Gastroesophageal sphincter (tissue), 4 donors: ENCODE measurements around the gene PLA2G2F. TPM values are rescaled to one million over a fixed set of nuclear protein-coding genes. Genes with fewer than 3 reads are reported as not detected.

Experiments
- ATAC-seq: fragments of 150-250 bp; one replicate; pipeline ENCODE4 v1.9.1; 2016; ENCODE audit warnings: mild to moderate bottlenecking, moderate library complexity
- H3K27ac ChIP-seq, 4 donors: fragments of 200-600 bp; sonication (generic) in 3 of 4; 1 replicate in 3 of 4; 2 replicates in 1 of 4; pipeline ENCODE4 v1.5.1; 2016 to 2019
- H3K27me3 ChIP-seq: fragments of 200-600 bp; sonication (generic); one replicate; pipeline ENCODE4 v1.5.1; 2019
- H3K36me3 ChIP-seq, 2 donors: fragments of 200-600 bp; sonication (generic); one replicate each; pipeline ENCODE4 v1.5.1; 2019; ENCODE audit warnings: control low read depth in 1 of 2
- H3K4me1 ChIP-seq, 3 donors: fragments of 200-600 bp; sonication (generic); 1 replicate in 2 of 3; 2 replicates in 1 of 3; pipeline ENCODE4 v1.5.1; 2016 to 2019; ENCODE audit warnings: control low read depth in 2 of 3
- H3K4me3 ChIP-seq, 2 donors: fragments of 200-600 bp; sonication (generic); one replicate each; pipeline ENCODE4 v1.5.1; 2019; ENCODE audit warnings: mild to moderate bottlenecking in 1 of 2, moderate library complexity in 1 of 2
- H3K9me3 ChIP-seq, 3 donors: fragments of 200-600 bp; sonication (generic); one replicate each; pipeline ENCODE4 v1.5.1; 2017 to 2019; ENCODE audit warnings: control low read depth in 2 of 3
- EP300 ChIP-seq: sonication (generic); formaldehyde crosslinking; IDR thresholded peaks from one replicate; pipeline ENCODE4 v1.6.1; 2017; ENCODE audit warnings: antibody characterized with exemption, mild to moderate bottlenecking
- POLR2A ChIP-seq, 2 donors: fragments of 450-650 bp; IDR thresholded peaks; one replicate each; pipeline ENCODE4 v1.6.1; 2017; ENCODE audit warnings: antibody characterized with exemption in 2 of 2, mild to moderate bottlenecking in 2 of 2, moderate library complexity in 1 of 2
- POLR2AphosphoS5 ChIP-seq: sonication (generic); formaldehyde crosslinking; IDR thresholded peaks from one replicate; pipeline ENCODE4 v1.6.1; 2017; ENCODE audit warnings: antibody characterized with exemption
- WGBS, 2 donors: methylation state at CpG; one replicate each; pipeline ENCODE4 v1.1.5; 2018; ENCODE audit warnings: low coverage in 1 of 2; 5-methylcytosine and 5-hydroxymethylcytosine counted together
- total RNA-seq, 4 donors: library from RNA; depleted of rRNA; stranded (reverse); fragments of >200 nt; gene quantifications; one replicate each; pipeline ENCODE4 v1.1.0, GENCODE V29; 2016
- TF ChIP-seq, protein P1 (sequence below), 4 experiments: fragments of 200-600 bp in 2 of 4; fragments of 450-650 bp in 2 of 4; sonication (generic) in 1 of 4; IDR thresholded peaks; one replicate each; pipeline ENCODE4 v1.5.1; 2017 to 2019; ENCODE audit warnings: antibody characterized with exemption in 4 of 4, mild to moderate bottlenecking in 2 of 4, moderate library complexity in 2 of 4

The PLA2G2F gene, protein sequence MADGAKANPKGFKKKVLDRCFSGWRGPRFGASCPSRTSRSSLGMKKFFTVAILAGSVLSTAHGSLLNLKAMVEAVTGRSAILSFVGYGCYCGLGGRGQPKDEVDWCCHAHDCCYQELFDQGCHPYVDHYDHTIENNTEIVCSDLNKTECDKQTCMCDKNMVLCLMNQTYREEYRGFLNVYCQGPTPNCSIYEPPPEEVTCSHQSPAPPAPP
- total RNA-seq: not detected

DNA sequence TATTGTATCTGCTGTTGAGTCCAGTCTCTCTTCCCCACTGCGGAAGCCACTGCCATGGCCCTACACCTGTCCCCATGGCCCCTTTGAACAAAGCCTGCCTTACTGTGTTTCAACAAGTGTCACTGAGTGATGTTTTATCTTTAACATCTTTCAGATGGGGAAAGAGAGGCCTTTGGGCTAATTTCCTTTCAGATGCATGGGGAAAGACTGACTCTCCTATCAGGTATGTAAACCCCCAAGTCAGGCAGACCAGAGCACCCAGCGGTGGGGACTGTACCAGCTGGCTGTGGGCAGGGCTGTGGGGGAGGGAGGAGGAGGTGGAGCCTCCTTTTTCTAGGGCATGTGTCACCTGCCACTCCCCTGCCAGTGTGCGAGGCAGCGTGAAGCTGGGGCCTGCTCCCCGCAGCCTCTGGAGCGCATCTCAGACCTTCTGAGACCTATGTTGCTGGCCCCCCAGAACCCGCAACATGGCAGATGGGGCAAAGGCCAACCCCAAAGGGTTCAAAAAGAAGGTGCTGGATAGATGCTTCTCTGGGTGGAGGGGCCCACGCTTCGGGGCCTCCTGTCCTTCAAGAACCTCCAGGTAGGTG is at the start of gene PLA2G2F:
TSS of gene PLA2G2F (plus strand) at position 363 of the 590 bp plus-strand sequence. CDS start at position 468, 105 bp downstream.
- Histone ChIP-seq H3K27me3 (peaks cover 36% of the 10 kb centered on the region), H3K9me3 (no peaks in the 10 kb centered on the region), H3K27ac (no peak within 1 kb of the TSS), H3K36me3 (no peaks in the 10 kb centered on the region), H3K4me3 (no peak within 1 kb of the TSS), H3K4me1 (no peaks in the 10 kb centered on the region)
- whole genome bisulfite sequencing, 2 donors: 87 to 100% methylated on average over 1 to 3 of the region's 9 CpGs
- TF ChIP-seq POLR2A (IDR thresholded peaks at IDR 0.05) (no peak), EP300 (no peak), POLR2AphosphoS5 (no peak)
- TF ChIP-seq, protein P1, sequence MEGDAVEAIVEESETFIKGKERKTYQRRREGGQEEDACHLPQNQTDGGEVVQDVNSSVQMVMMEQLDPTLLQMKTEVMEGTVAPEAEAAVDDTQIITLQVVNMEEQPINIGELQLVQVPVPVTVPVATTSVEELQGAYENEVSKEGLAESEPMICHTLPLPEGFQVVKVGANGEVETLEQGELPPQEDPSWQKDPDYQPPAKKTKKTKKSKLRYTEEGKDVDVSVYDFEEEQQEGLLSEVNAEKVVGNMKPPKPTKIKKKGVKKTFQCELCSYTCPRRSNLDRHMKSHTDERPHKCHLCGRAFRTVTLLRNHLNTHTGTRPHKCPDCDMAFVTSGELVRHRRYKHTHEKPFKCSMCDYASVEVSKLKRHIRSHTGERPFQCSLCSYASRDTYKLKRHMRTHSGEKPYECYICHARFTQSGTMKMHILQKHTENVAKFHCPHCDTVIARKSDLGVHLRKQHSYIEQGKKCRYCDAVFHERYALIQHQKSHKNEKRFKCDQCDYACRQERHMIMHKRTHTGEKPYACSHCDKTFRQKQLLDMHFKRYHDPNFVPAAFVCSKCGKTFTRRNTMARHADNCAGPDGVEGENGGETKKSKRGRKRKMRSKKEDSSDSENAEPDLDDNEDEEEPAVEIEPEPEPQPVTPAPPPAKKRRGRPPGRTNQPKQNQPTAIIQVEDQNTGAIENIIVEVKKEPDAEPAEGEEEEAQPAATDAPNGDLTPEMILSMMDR (IDR thresholded peaks at IDR 0.05): no peak
- no peak for ATAC-seq

DNA sequence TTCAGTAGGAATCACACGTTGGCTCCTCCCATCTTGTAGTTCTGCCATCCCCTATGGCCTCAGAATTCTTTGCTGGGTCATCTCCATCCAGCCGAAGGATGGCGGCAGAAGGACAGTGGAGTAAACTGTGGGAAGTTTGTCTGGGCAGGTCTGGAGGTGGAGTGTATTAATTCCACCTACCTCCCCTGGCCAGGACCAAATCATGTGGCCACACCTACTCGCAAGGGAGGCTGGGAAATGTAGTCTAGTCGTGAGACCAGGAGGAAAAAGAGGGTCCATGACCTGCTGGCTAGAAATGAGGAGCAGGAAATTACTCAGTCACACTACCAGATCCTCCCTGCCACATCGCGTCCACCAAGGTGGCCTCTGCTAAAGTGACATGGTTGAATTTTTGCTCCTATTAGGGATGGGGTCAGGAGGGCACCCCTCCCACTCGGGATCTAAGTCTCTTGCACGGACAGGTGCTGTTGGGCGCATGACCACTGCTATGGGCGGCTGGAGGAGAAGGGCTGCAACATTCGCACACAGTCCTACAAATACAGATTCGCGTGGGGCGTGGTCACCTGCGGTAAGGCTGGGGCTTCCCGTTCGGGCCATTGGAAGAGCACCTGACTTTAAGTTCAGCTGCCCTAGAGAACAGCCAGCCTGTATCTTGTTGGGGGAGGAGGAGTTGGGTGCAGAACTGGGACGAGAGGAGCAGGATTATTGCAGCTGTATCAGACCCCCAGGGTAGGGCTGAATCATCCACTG is 49.6 kb upstream of the PLA2G2F start:
- H3K4me3 ChIP-seq: no peak overlapping the region
- peaks cover 0 to 44% of the 10 kb centered on the region in 2 donors for H3K36me3 ChIP-seq
- no peaks in the 10 kb centered on the region for H3K27me3 ChIP-seq
- no peak for ATAC-seq
- H3K9me3 ChIP-seq: no peaks in the 10 kb centered on the region
- peaks cover 0 to 19% (median 0%) of the 10 kb centered on the region in 3 donors for H3K4me1 ChIP-seq
- no peak overlapping the region for H3K27ac ChIP-seq
- TF ChIP-seq EP300 (no peak), POLR2AphosphoS5 (no peak), POLR2A (IDR thresholded peaks at IDR 0.05) (no peak)
- TF ChIP-seq, protein P1 (IDR thresholded peaks at IDR 0.05): no peak
- WGBS, 2 donors: 71 to 85% methylated on average over 5 to 9 of the region's 19 CpGs

DNA sequence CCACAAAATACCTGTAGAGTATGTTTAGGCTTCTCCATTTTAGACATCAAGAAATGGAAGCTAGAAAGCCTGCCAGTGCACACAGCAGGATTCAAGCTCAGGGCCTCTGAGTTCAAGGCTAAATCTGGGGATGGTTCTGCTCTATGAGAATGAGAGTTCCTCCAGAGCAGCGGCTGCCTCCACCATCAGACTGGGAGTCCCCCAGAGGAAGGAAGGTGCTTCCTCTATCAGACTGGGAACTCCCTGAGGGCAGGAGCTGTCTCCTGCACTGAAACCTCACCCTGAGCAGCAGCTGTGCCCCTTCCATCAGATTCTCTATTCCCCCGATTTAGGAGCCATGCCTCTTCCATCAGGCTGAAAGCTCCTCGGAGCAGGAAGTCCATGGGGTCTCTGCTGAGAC is 49.0 kb upstream of the PLA2G2F start:
- Histone ChIP-seq H3K27ac (no peak overlapping the region), H3K4me3 (no peak overlapping the region), H3K4me1 (peaks cover 0 to 18% (median 2%) of the 10 kb centered on the region in 3 donors), H3K9me3 (no peaks in the 10 kb centered on the region), H3K36me3 (peaks cover 0 to 44% of the 10 kb centered on the region in 2 donors), H3K27me3 (no peaks in the 10 kb centered on the region)
- TF ChIP-seq POLR2A (IDR thresholded peaks at IDR 0.05): no peak
- no peak for TF ChIP-seq EP300
- TF ChIP-seq, protein P1 (IDR thresholded peaks at IDR 0.05): no peak
- no peak for TF ChIP-seq POLR2AphosphoS5
- WGBS, 2 donors: no CpG with 5 or more reads among the region's 3 CpGs
- ATAC-seq: no peak

DNA sequence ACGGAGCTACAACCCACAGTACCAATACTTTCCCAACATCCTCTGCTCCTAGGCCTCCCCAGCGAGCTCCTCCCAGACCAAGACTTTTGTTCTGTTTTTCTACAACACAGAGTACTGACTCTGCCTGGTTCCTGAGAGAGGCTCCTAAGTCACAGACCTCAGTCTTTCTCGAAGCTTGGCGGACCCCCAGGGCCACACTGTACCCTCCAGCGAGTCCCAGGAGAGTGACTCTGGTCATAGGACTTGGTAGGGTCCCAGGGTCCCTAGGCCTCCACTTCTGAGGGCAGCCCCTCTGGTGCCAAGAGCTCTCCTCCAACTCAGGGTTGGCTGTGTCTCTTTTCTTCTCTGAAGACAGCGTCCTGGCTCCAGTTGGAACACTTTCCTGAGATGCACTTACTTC is 48.5 kb upstream of the PLA2G2F start:
- Histone ChIP-seq H3K4me3 (no peak overlapping the region), H3K27me3 (no peaks in the 10 kb centered on the region), H3K36me3 (peaks cover 0 to 42% of the 10 kb centered on the region in 2 donors), H3K4me1 (peaks cover 0 to 18% (median 7%) of the 10 kb centered on the region in 3 donors), H3K27ac (no peak overlapping the region), H3K9me3 (no peaks in the 10 kb centered on the region)
- no peak for TF ChIP-seq POLR2A (IDR thresholded peaks at IDR 0.05)
- TF ChIP-seq POLR2AphosphoS5: no peak
- TF ChIP-seq, protein P1 (IDR thresholded peaks at IDR 0.05): no peak
- no peak for TF ChIP-seq EP300
- no peak for ATAC-seq
- 70 to 80% methylated on average over 2 to 5 of the region's 6 CpGs for WGBS, 2 donors
